HCT116 (cell line): Measurements from ENCODE around the gene CA10. TPM values are rescaled to one million over a fixed set of nuclear protein-coding genes. Genes with fewer than 3 reads are reported as not detected.

Experiments used
- ATAC-seq: fragments of 200-7000 bp; cut with Tn5 transposase; 2 replicates; pipeline ENCODE4 v1.9.1; 2020; ENCODE audit warnings: mild to moderate bottlenecking, moderate library complexity
- BruUV-seq: library from RNA; stranded (reverse); fragments of 400-500 nt; replicated peaks from 2 replicates; lab custom pipeline; 2021; lab: Mats Ljungman, UMichigan
- CTCF ChIA-PET: fragments of 300-600 bp; sonication (Branson Sonifier 250); formaldehyde crosslinking; loops from one replicate; lab custom pipeline; 2021; ENCODE audit warnings: antibody characterized with exemption; lab: Charles Lee
- POLR2A ChIA-PET: fragments of 300-600, 350-600 bp; sonication (Branson Sonifier 250); formaldehyde crosslinking; loops from one replicate; lab custom pipeline; 2021; ENCODE audit warnings: antibody characterized with exemption; lab: Charles Lee
- RAD21 ChIA-PET, 2 experiments: fragments of 300-600 bp; sonication (Branson Sonifier 250); formaldehyde crosslinking; loops; one replicate each; lab custom pipeline; 2023; ENCODE audit warnings: low total read pairs in 2 of 2; ENCODE audit not compliant: uncharacterized antibody in 2 of 2, unreplicated experiment in 2 of 2, low non-redundant PET in 1 of 2; lab: Charles Lee
- DNase-seq: peaks from one replicate; pipeline ENCODE4 v3.0.0-alpha.2; 2010; ENCODE audit warnings: low read depth, low spot score
- H2AFZ ChIP-seq: fragments of 200-600 bp; shearing (Covaris generic), sonication (generic); 2 replicates; pipeline ENCODE4 v1.6.1; 2017; ENCODE audit warnings: low read depth, mixed run types, mixed read lengths, antibody characterized with exemption, low read length; ENCODE audit not compliant: poor library complexity, severe bottlenecking
- H3K27ac ChIP-seq: 2 replicates; pipeline ENCODE4 v1.5.1; 2012; ENCODE audit warnings: low read depth, low read length
- H3K27me3 ChIP-seq: fragments of 200-600 bp; sonication (generic); 2 replicates; pipeline ENCODE4 v1.6.1; 2016; ENCODE audit warnings: mixed run types, low read length, mixed read lengths; ENCODE audit not compliant: insufficient read depth
- H3K36me3 ChIP-seq, 2 experiments: fragments of 200-500 bp in 1 of 2; fragments of 200-600 bp in 1 of 2; sonication (Bioruptor generic) in 1 of 2; sonication (generic) in 1 of 2; 2 replicates each; pipeline versions ENCODE4 v1.5.1 to v1.6.1; 2014 to 2016; ENCODE audit warnings: low read length in 2 of 2, inconsistent platforms in 1 of 2, mixed read lengths in 1 of 2, mixed run types in 1 of 2; ENCODE audit not compliant: insufficient read depth in 2 of 2, control insufficient read depth in 1 of 2
- H3K4me1 ChIP-seq, 2 experiments: fragments of 200-600 bp in 1 of 2; sonication (generic) in 1 of 2; 2 replicates each; pipeline versions ENCODE4 v1.5.1 to v1.6.1; 2012 to 2017; ENCODE audit warnings: low read length in 2 of 2, inconsistent platforms in 1 of 2, mild to moderate bottlenecking in 1 of 2, mixed read lengths in 1 of 2, mixed run types in 1 of 2, moderate library complexity in 1 of 2; ENCODE audit not compliant: insufficient read depth in 2 of 2, control insufficient read depth in 1 of 2
- H3K4me2 ChIP-seq: fragments of 200-600 bp; sonication (generic); 2 replicates; pipeline ENCODE4 v1.6.1; 2017; ENCODE audit warnings: mixed run types, low read length, mixed read lengths
- H3K4me3 ChIP-seq, 2 experiments: fragments of 200-600 bp in 1 of 2; sonication (generic) in 1 of 2; replicated peaks in 1 of 2; 2 replicates each; pipeline ENCODE4 v1.5.1; 2011 to 2016; ENCODE audit warnings: low read length in 2 of 2, control low read depth in 1 of 2, low read depth in 1 of 2, mild to moderate bottlenecking in 1 of 2, mixed read lengths in 1 of 2, mixed run types in 1 of 2
- H3K79me2 ChIP-seq: fragments of 200-600 bp; sonication (generic); 2 replicates; pipeline ENCODE4 v1.6.1; 2017; ENCODE audit warnings: mild to moderate bottlenecking, mixed run types, low read length, moderate library complexity, mixed read lengths; ENCODE audit not compliant: insufficient read depth
- H3K9ac ChIP-seq: fragments of 200-600 bp; sonication (generic); 2 replicates; pipeline ENCODE4 v1.6.1; 2016; ENCODE audit warnings: low read length, mixed read lengths
- H3K9me2 ChIP-seq: fragments of 200-600 bp; sonication (generic), shearing (Covaris generic); 2 replicates; pipeline ENCODE4 v1.6.1; 2017; ENCODE audit warnings: mixed run types, mild to moderate bottlenecking, moderate library complexity; ENCODE audit not compliant: insufficient read depth
- H3K9me3 ChIP-seq, 2 experiments: fragments of 200-500 bp in 1 of 2; fragments of 200-600 bp in 1 of 2; sonication (Bioruptor generic) in 1 of 2; sonication (generic) in 1 of 2; 2 replicates each; pipeline ENCODE4 v1.6.1; 2014 to 2017; ENCODE audit warnings: low read length in 2 of 2, mixed read lengths in 2 of 2, inconsistent platforms in 1 of 2, low read depth in 1 of 2, mild to moderate bottlenecking in 1 of 2, mixed run types in 1 of 2, moderate library complexity in 1 of 2; ENCODE audit not compliant: control insufficient read depth in 1 of 2, insufficient read depth in 1 of 2
- H4K20me1 ChIP-seq: fragments of 200-600 bp; sonication (generic), shearing (Covaris generic); 2 replicates; pipeline ENCODE4 v1.6.1; 2017; ENCODE audit warnings: mixed run types, mild to moderate bottlenecking, moderate library complexity; ENCODE audit not compliant: insufficient read depth
- EGR1 ChIP-seq: IDR thresholded peaks from 2 replicates; pipeline ENCODE4 v1.6.1; 2012; ENCODE audit warnings: low read depth
- ELF1 ChIP-seq: IDR thresholded peaks from 2 replicates; pipeline ENCODE4 v1.6.1; 2012; ENCODE audit warnings: low read depth, borderline replicate concordance
- EZH2 ChIP-seq: fragments of 200-600 bp; sonication (generic); IDR thresholded peaks from 2 replicates; pipeline ENCODE4 v1.6.1; 2017; ENCODE audit warnings: antibody characterized with exemption, mixed run types
- EZH2phosphoT487 ChIP-seq: fragments of 200-600 bp; IDR thresholded peaks from 2 replicates; pipeline ENCODE4 v1.6.1; 2018; ENCODE audit warnings: antibody characterized with exemption, borderline replicate concordance
- JUND ChIP-seq: IDR thresholded peaks from 2 replicates; pipeline ENCODE4 v1.6.1; 2012
- POLR2A ChIP-seq: IDR thresholded peaks from 2 replicates; pipeline ENCODE4 v1.7.0; 2011; ENCODE audit warnings: borderline replicate concordance; ENCODE audit not compliant: insufficient read depth, insufficient read length; ENCODE audit errors: extremely low read depth
- POLR2AphosphoS5 ChIP-seq: IDR thresholded peaks from 2 replicates; pipeline ENCODE4 v1.6.1; 2011; ENCODE audit warnings: mild to moderate bottlenecking, low read depth, low read length, moderate library complexity
- SIN3A ChIP-seq: IDR thresholded peaks from 2 replicates; pipeline ENCODE4 v1.6.1; 2012; ENCODE audit warnings: low read depth
- TCF7L2 ChIP-seq: IDR thresholded peaks from 2 replicates; pipeline ENCODE4 v1.7.0; 2011; ENCODE audit warnings: borderline replicate concordance, inconsistent platforms; ENCODE audit not compliant: insufficient read depth, insufficient read length; ENCODE audit errors: extremely low read depth
- intact Hi-C: fragments of 100-400 bp; cut with micrococcal nuclease; formaldehyde crosslinking; loops from 2 replicates; pipeline ENCODE4 v1.10.0; 2022
- total RNA-seq: library from RNA; stranded (reverse); gene quantifications from one replicate; pipeline ENCODE4 v1.2.1, GENCODE V29; 2021; ENCODE audit not compliant: unreplicated experiment
- TF ChIP-seq, protein P1 (sequence below): IDR thresholded peaks from 2 replicates; pipeline ENCODE4 v1.6.1; 2012
- TF ChIP-seq, protein P2 (sequence below): IDR thresholded peaks from 2 replicates; pipeline ENCODE4 v1.6.1; 2011; ENCODE audit warnings: mild to moderate bottlenecking, low read length, moderate library complexity; ENCODE audit not compliant: insufficient replicate concordance; ENCODE audit errors: extremely low read depth

Gene CA10
- total RNA-seq, 1 experiment from 2014 or later = not detected

DNA sequence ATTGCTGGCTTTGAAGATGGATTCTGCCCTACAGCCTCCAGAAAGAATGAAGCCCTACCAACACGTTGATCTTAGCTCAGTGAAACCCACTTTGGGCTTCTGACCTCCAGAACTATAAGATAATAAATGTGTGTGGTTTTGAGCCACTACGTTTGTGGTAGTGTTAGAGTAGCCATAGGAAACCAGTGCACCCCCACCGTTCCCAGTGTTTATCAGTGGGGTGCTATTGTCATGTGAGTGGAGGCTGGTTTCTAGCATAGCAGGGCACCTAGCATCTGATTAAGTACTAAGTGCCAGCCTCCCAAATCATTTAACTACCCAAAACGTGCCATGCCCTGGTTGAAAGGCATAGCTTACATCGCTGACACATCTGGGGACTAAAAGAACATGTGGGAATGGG, 474.3 kb downstream of the CA10 start:
- H3K9ac ChIP-seq = no peak overlapping the region
- H3K79me2 ChIP-seq = no peaks in the 10 kb centered on the region
- no peak overlapping the region for H2AFZ ChIP-seq
- no peak for ATAC-seq
- TF ChIP-seq TCF7L2 = no peak
- no peak for TF ChIP-seq EZH2
- no peak for TF ChIP-seq EGR1
- no peak for TF ChIP-seq POLR2A
- TF ChIP-seq, protein P1, sequence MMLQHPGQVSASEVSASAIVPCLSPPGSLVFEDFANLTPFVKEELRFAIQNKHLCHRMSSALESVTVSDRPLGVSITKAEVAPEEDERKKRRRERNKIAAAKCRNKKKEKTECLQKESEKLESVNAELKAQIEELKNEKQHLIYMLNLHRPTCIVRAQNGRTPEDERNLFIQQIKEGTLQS = no peak
- TF ChIP-seq, protein P2, sequence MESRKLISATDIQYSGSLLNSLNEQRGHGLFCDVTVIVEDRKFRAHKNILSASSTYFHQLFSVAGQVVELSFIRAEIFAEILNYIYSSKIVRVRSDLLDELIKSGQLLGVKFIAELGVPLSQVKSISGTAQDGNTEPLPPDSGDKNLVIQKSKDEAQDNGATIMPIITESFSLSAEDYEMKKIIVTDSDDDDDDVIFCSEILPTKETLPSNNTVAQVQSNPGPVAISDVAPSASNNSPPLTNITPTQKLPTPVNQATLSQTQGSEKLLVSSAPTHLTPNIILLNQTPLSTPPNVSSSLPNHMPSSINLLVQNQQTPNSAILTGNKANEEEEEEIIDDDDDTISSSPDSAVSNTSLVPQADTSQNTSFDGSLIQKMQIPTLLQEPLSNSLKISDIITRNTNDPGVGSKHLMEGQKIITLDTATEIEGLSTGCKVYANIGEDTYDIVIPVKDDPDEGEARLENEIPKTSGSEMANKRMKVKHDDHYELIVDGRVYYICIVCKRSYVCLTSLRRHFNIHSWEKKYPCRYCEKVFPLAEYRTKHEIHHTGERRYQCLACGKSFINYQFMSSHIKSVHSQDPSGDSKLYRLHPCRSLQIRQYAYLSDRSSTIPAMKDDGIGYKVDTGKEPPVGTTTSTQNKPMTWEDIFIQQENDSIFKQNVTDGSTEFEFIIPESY = no peak
- no peak for TF ChIP-seq ELF1
- no peak for TF ChIP-seq SIN3A
- no peak for TF ChIP-seq EZH2phosphoT487
- TF ChIP-seq POLR2AphosphoS5 = no peak
- no peak for TF ChIP-seq JUND
- TF ChIP-seq, all 23 proteins: peak for 0
- H3K9me2 ChIP-seq = no peaks in the 10 kb centered on the region
- no peaks in the 10 kb centered on the region for H3K36me3 ChIP-seq
- ChIA-PET CTCF (no interaction called here), POLR2A (no interaction called here), RAD21 (no interaction called here)
- BruUV-seq = no TSS peak
- intact Hi-C loops = no loop called here
- H3K9me3 ChIP-seq = no peaks in the 10 kb centered on the region
- no peaks in the 10 kb centered on the region for H4K20me1 ChIP-seq
- no peak overlapping the region for H3K4me2 ChIP-seq
- H3K27me3 ChIP-seq = peaks cover 35% of the 10 kb centered on the region; the same call in 1 of the 2 replicates
- no peaks in the 10 kb centered on the region; a peak in 1 of 4 replicates for H3K4me1 ChIP-seq
- DNase-seq = no peak
- no peak overlapping the region for H3K27ac ChIP-seq
- H3K4me3 ChIP-seq = no peak overlapping the region
